Measurements from ENCODE around the gene ADGRV1. TPM values are rescaled to one million over a fixed set of nuclear protein-coding genes. Genes with fewer than 3 reads are reported as not detected.
"Not testable (repeated sequence)": the region's sequence is repeated elsewhere in the genome, so short reads cannot be mapped to it uniquely, and the experiment has no call there.

ADGRV1 gene
- total RNA-seq, 1 donor from 2014 or later, result 0.13 TPM

DNA sequence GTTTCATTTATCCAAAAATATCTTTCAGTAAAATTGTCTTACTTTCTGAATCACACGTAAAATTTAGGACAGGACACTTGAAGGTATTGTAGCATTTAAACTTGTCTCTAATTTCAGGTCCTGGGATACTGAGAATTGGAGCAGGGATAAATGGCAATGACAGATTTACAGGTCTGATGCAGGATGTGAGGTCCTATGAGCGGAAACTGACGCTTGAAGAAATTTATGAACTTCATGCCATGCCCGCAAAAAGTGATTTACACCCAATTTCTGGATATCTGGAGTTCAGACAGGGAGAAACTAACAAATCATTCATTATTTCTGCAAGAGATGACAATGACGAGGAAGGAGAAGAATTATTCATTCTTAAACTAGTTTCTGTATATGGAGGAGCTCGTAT lies 99.2 kb downstream of the ADGRV1 start:
- H3K4me3 Mint-ChIP-seq, result no peak overlapping the region
- H3K27me3 Mint-ChIP-seq, result no peaks in the 10 kb centered on the region
- intact Hi-C loops (cut with micrococcal nuclease), result no loop called here
- ChIA-PET CTCF (no interaction called here), POLR2A (no interaction called here)
- ATAC-seq (ENCODE audit: low read depth) (no peak), DNase-seq (no peak)
- H3K36me3 Mint-ChIP-seq (ENCODE audit: low read depth), result no peaks in the 10 kb centered on the region
- TF ChIP-seq, protein P1, sequence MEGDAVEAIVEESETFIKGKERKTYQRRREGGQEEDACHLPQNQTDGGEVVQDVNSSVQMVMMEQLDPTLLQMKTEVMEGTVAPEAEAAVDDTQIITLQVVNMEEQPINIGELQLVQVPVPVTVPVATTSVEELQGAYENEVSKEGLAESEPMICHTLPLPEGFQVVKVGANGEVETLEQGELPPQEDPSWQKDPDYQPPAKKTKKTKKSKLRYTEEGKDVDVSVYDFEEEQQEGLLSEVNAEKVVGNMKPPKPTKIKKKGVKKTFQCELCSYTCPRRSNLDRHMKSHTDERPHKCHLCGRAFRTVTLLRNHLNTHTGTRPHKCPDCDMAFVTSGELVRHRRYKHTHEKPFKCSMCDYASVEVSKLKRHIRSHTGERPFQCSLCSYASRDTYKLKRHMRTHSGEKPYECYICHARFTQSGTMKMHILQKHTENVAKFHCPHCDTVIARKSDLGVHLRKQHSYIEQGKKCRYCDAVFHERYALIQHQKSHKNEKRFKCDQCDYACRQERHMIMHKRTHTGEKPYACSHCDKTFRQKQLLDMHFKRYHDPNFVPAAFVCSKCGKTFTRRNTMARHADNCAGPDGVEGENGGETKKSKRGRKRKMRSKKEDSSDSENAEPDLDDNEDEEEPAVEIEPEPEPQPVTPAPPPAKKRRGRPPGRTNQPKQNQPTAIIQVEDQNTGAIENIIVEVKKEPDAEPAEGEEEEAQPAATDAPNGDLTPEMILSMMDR (IDR thresholded peaks at IDR 0.05), result no peak
- no peaks in the 10 kb centered on the region for H3K9me3 Mint-ChIP-seq
- H3K27ac Mint-ChIP-seq, result no peak overlapping the region
- H3K4me1 Mint-ChIP-seq, result no peaks in the 10 kb centered on the region

DNA sequence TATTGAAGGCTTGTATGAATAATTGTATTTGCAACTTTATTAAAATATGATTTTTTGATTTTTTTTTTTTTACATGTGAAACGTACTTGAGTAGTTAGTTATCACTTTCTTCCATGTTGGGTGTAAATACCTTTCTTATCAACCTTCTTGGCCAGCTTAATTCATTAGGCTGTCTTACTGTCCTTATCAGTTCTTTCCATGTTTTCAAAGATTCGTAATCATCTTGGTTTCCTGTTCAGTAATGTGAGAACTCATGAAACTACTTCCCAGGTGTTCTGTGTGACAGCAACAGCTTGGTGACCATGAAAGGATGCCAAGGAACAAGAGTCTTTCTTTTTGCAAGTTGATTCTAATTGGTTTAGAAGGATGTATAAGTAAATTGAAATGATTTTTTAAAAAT lies 100.0 kb downstream of the ADGRV1 start:
- Mint-ChIP-seq H3K27me3 (no peaks in the 10 kb centered on the region), H3K4me3 (no peak overlapping the region), H3K4me1 (no peaks in the 10 kb centered on the region), H3K9me3 (no peaks in the 10 kb centered on the region), H3K27ac (no peak overlapping the region), H3K36me3 (ENCODE audit: low read depth) (no peaks in the 10 kb centered on the region)
- ChIA-PET POLR2A (no interaction called here), CTCF (no interaction called here)
- ATAC-seq (ENCODE audit: low read depth), result no peak
- intact Hi-C loops (cut with micrococcal nuclease), result no loop called here
- TF ChIP-seq, protein P1 (IDR thresholded peaks at IDR 0.05), result no peak
- DNase-seq, result no peak

DNA sequence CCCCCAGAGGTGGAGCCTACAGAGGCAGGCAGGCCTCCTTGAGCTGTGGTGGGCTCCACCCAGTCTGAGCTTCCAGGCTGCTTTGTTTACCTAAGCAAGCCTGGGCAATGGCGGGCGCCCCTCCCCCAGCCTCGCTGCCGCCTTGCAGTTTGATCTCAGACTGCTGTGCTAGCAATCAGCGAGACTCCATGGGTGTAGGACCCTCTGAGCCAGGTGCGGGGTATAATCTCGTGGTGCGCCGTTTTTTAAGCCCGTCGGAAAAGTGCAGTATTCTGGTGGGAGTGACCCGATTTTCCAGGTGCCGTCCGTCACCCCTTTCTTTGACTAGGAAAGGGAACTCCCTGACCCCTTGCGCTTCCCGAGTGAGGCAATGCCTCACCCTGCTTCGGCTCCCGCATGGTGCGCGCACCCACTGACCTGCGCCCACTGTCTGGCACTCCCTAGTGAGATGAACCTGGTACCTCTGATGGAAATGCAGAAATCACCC lies 109.5 kb downstream of the ADGRV1 start:
- POLR2A ChIA-PET; H3K36me3 Mint-ChIP-seq (ENCODE audit: low read depth); H3K4me3 Mint-ChIP-seq; intact Hi-C loops (cut with micrococcal nuclease); H3K27me3 Mint-ChIP-seq; DNase-seq; ATAC-seq (ENCODE audit: low read depth); H3K9me3 Mint-ChIP-seq; CTCF ChIA-PET; H3K4me1 Mint-ChIP-seq; H3K27ac Mint-ChIP-seq: not testable (repeated sequence)

DNA sequence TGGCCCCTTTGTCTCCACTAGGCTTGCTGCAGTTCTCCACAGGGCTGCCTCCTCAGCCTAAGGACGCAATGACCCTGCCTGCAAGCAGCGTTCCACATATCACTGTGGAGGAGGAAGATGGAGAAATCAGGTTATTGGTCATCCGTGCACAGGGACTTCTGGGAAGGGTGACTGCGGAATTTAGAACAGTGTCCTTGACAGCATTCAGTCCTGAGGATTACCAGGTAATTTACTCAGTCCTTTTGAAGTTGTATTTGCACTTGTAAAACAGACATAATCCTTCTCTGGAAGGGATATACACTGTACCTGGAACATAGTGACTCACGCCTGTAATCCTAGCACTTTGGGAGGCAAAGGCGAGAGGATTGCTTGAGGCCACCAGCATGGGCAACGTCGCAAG lies 116.6 kb downstream of the ADGRV1 start:
- TF ChIP-seq, protein P1 (IDR thresholded peaks at IDR 0.05), result no peak
- ChIA-PET CTCF (no interaction called here), POLR2A (no interaction called here)
- ATAC-seq (ENCODE audit: low read depth), result no peak
- no peak overlapping the region for H3K4me3 Mint-ChIP-seq
- intact Hi-C loops (cut with micrococcal nuclease), result no loop called here
- DNase-seq, result no peak
- H3K4me1 Mint-ChIP-seq, result no peaks in the 10 kb centered on the region
- no peaks in the 10 kb centered on the region for H3K36me3 Mint-ChIP-seq (ENCODE audit: low read depth)
- no peak overlapping the region for H3K27ac Mint-ChIP-seq
- no peaks in the 10 kb centered on the region for H3K9me3 Mint-ChIP-seq
- H3K27me3 Mint-ChIP-seq, result no peaks in the 10 kb centered on the region

DNA sequence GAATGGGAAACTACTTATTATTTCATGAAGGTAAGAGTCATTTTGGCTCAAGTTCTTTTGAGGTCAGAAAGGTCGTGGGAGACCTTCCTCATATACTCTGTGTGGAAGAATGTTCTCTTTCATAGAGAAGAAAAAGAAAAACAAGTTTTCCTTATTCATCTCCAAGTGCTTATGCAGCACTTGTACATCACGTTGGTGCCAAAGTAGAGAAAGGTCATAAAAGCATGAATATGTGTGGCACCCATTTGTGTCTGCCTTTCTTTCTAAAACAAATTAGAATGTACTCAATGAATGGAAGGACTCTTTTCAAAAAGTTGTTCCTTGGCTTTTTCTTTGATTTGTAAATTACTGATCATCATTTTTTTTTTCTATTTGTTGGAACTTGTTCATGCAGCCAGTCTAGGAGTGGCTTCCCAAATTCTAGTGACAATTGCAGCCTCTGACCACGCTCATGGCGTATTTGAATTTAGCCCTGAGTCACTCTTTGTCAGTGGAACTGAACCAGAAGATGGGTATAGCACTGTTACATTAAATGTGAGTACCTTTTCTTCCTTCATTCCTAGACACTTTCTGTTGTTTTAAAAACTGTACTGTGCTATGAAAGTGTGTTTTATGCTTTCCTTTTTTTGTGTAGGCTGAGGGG lies 122.4 kb downstream of the ADGRV1 start:
- POLR2A ChIA-PET, result no interaction called here
- no peaks in the 10 kb centered on the region for H3K36me3 Mint-ChIP-seq (ENCODE audit: low read depth)
- H3K27me3 Mint-ChIP-seq, result no peaks in the 10 kb centered on the region
- CTCF ChIA-PET, result no interaction called here
- H3K4me3 Mint-ChIP-seq, result no peak overlapping the region
- H3K4me1 Mint-ChIP-seq, result no peaks in the 10 kb centered on the region
- no peak for ATAC-seq (ENCODE audit: low read depth)
- H3K27ac Mint-ChIP-seq, result no peak overlapping the region
- no peak for DNase-seq
- peaks cover 2% of the 10 kb centered on the region for H3K9me3 Mint-ChIP-seq
- intact Hi-C loops (cut with micrococcal nuclease), result no loop called here
- TF ChIP-seq, protein P1 (IDR thresholded peaks at IDR 0.05), result no peak

DNA sequence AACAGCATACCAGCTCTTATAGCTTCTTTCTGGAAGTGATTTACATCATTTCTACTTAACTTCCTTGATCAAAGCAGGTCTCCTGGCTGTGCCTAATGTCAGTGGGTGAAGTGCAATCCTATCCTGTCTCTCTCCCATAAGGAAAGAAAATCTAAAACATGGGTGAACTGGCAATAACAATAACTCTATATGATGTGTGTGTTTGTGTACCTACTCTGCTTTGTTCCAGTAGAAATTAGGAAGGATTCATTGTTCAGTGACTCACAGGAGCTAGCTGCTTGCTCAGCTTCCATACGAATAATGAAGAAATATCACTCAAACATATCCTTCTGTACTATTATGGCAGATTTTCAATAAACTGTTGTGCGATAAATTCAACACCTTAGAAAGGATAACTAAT lies 123.7 kb downstream of the ADGRV1 start:
- no peaks in the 10 kb centered on the region for H3K36me3 Mint-ChIP-seq (ENCODE audit: low read depth)
- TF ChIP-seq, protein P1 (IDR thresholded peaks at IDR 0.05), result no peak
- intact Hi-C loops (cut with micrococcal nuclease), result no loop called here
- ChIA-PET CTCF (no interaction called here), POLR2A (no interaction called here)
- H3K4me1 Mint-ChIP-seq, result no peaks in the 10 kb centered on the region
- no peak overlapping the region for H3K4me3 Mint-ChIP-seq
- peaks cover 2% of the 10 kb centered on the region for H3K9me3 Mint-ChIP-seq
- ATAC-seq (ENCODE audit: low read depth), result no peak
- DNase-seq, result no peak
- H3K27ac Mint-ChIP-seq, result no peak overlapping the region
- no peaks in the 10 kb centered on the region for H3K27me3 Mint-ChIP-seq

All from activated B cell treated with CpG ODN at 0.5 μM for 24 hours (primary cell).